ENCODE results near the gene PRPSAP1.
"Not testable (repeated sequence)": the region's sequence is repeated elsewhere in the genome, so short reads cannot be mapped to it uniquely, and the experiment has no call there.

Gene PRPSAP1

GRCh38 chr17:76309461-76309860 lies 44.3 kb downstream of the PRPSAP1 start:
- TF ChIP-seq SUZ12 (IDR thresholded peaks at IDR 0.05; ENCODE audit: extremely low read depth, insufficient read depth, insufficient read length) = no peak
- TF ChIP-seq ZNF274 (IDR thresholded peaks at IDR 0.05; ENCODE audit: low read depth, low read length) = no peak
- no peak for TF ChIP-seq YY1 (IDR thresholded peaks at IDR 0.05; ENCODE audit: insufficient read depth, insufficient read length)
- no peak for DNase-seq (ENCODE audit: low read depth, low spot score)
- no peak overlapping the region for H3K4me3 ChIP-seq (ENCODE audit: insufficient read length, low read depth)
- H3K9me3 ChIP-seq (ENCODE audit: insufficient read depth, low read length) = no peaks in the 10 kb centered on the region
- no peak overlapping the region for H3K9ac ChIP-seq (ENCODE audit: insufficient read length, low read depth)
- H3K36me3 ChIP-seq (ENCODE audit: insufficient read depth, insufficient read length, low read length) = peaks cover 47% of the 10 kb centered on the region
- H3K27me3 ChIP-seq (ENCODE audit: insufficient read depth, insufficient read length) = no peaks in the 10 kb centered on the region
- no peaks in the 10 kb centered on the region for H3K4me1 ChIP-seq (ENCODE audit: insufficient read depth, insufficient read length)

- H3K4me1 ChIP-seq (ENCODE audit: insufficient read depth, insufficient read length) = no peaks in the 10 kb centered on the region
- H3K9me3 ChIP-seq (ENCODE audit: insufficient read depth, low read length) = no peaks in the 10 kb centered on the region
- no peak for DNase-seq (ENCODE audit: low read depth, low spot score)
- H3K27me3 ChIP-seq (ENCODE audit: insufficient read depth, insufficient read length) = no peaks in the 10 kb centered on the region
- no peak within 1 kb of the TSS for H3K4me3 ChIP-seq (ENCODE audit: insufficient read length, low read depth)
- TF ChIP-seq SUZ12 (IDR thresholded peaks at IDR 0.05; ENCODE audit: extremely low read depth, insufficient read depth, insufficient read length) (no peak), ZNF274 (IDR thresholded peaks at IDR 0.05; ENCODE audit: low read depth, low read length) (no peak), YY1 (IDR thresholded peaks at IDR 0.05; ENCODE audit: insufficient read depth, insufficient read length) (no peak)
- peaks cover 37% of the 10 kb centered on the region for H3K36me3 ChIP-seq (ENCODE audit: insufficient read depth, insufficient read length, low read length)
- H3K9ac ChIP-seq (ENCODE audit: insufficient read length, low read depth) = no peak within 1 kb of the TSS
Measured at GRCh38 chr17:76307966-76308338, 45.8 kb downstream of the PRPSAP1 start, which contains the start of gene QRICH2. QRICH2 (minus strand) TSS chr17:76308276; CDS start chr17:76307998, 278 bp downstream.

DNA sequence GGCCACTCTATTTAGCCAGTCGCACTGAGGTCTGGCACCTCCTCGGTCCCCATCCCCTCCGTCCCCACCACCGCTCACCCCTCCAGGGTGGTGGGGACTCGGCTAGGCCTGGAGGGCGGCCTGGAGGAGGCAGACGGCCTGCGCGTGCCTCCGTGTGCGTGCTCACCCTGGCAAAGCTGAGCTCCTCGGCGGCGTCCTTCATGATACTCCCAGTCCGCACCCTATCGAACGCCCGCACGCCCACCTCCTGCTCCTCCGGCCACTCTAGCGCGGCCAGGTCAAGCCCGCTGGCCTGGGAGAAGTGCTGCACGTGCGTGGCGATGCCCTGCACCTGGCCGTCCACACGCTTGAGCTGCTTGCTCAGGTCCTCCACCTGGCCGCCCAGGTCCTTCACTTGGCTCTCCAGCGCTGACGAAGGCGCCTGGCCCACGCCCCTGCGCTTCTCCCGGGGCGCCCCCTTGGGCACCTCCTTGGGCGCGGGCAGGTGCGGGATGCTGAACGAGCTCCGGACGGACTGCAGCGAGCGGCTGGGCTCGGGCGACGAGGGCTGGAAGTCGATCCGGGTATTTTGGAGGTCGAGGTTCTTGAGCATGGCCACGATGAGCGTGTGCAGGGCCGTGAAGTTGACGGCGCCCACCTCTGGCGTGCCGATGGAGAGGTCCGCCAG lies 46.3 kb downstream of the PRPSAP1 start:
- Histone ChIP-seq H3K4me3 (ENCODE audit: insufficient read length, low read depth) (no peak overlapping the region), H3K9ac (ENCODE audit: insufficient read length, low read depth) (no peak overlapping the region), H3K36me3 (ENCODE audit: insufficient read depth, insufficient read length, low read length) (peaks cover 32% of the 10 kb centered on the region), H3K27me3 (ENCODE audit: insufficient read depth, insufficient read length) (no peaks in the 10 kb centered on the region), H3K9me3 (ENCODE audit: insufficient read depth, low read length) (no peaks in the 10 kb centered on the region), H3K4me1 (ENCODE audit: insufficient read depth, insufficient read length) (no peaks in the 10 kb centered on the region)
- TF ChIP-seq SUZ12 (IDR thresholded peaks at IDR 0.05; ENCODE audit: extremely low read depth, insufficient read depth, insufficient read length) (no peak), YY1 (IDR thresholded peaks at IDR 0.05; ENCODE audit: insufficient read depth, insufficient read length) (no peak), ZNF274 (IDR thresholded peaks at IDR 0.05; ENCODE audit: low read depth, low read length) (no peak)
- no peak for DNase-seq (ENCODE audit: low read depth, low spot score)

GRCh38 chr17:76305135-76305454 lies 48.6 kb downstream of the PRPSAP1 start:
- peaks cover 17% of the 10 kb centered on the region for H3K36me3 ChIP-seq (ENCODE audit: insufficient read depth, insufficient read length, low read length)
- not testable (repeated sequence) for H3K9me3 ChIP-seq (ENCODE audit: insufficient read depth, low read length); H3K4me1 ChIP-seq (ENCODE audit: insufficient read depth, insufficient read length); H3K27me3 ChIP-seq (ENCODE audit: insufficient read depth, insufficient read length); H3K4me3 ChIP-seq (ENCODE audit: insufficient read length, low read depth); H3K9ac ChIP-seq (ENCODE audit: insufficient read length, low read depth); DNase-seq (ENCODE audit: low read depth, low spot score)

GRCh38 chr17:76304226-76305134 lies 49.2 kb downstream of the PRPSAP1 start:
- no peak overlapping the region for H3K9ac ChIP-seq (ENCODE audit: insufficient read length, low read depth)
- H3K4me3 ChIP-seq (ENCODE audit: insufficient read length, low read depth) = no peak overlapping the region
- no peaks in the 10 kb centered on the region for H3K27me3 ChIP-seq (ENCODE audit: insufficient read depth, insufficient read length)
- no peak for TF ChIP-seq YY1 (IDR thresholded peaks at IDR 0.05; ENCODE audit: insufficient read depth, insufficient read length)
- TF ChIP-seq SUZ12 (IDR thresholded peaks at IDR 0.05; ENCODE audit: extremely low read depth, insufficient read depth, insufficient read length) = no peak
- no peak for TF ChIP-seq ZNF274 (IDR thresholded peaks at IDR 0.05; ENCODE audit: low read depth, low read length)
- H3K4me1 ChIP-seq (ENCODE audit: insufficient read depth, insufficient read length) = no peaks in the 10 kb centered on the region
- H3K36me3 ChIP-seq (ENCODE audit: insufficient read depth, insufficient read length, low read length) = peaks cover 17% of the 10 kb centered on the region
- H3K9me3 ChIP-seq (ENCODE audit: insufficient read depth, low read length) = no peaks in the 10 kb centered on the region
- DNase-seq (ENCODE audit: low read depth, low spot score) = no peak

GRCh38 chr17:76297436-76297835 lies 56.3 kb downstream of the PRPSAP1 start:
- Histone ChIP-seq H3K36me3 (ENCODE audit: insufficient read depth, insufficient read length, low read length) (peaks cover 13% of the 10 kb centered on the region), H3K9ac (ENCODE audit: insufficient read length, low read depth) (no peak overlapping the region)
- no peak for TF ChIP-seq YY1 (IDR thresholded peaks at IDR 0.05; ENCODE audit: insufficient read depth, insufficient read length)
- TF ChIP-seq SUZ12 (IDR thresholded peaks at IDR 0.05; ENCODE audit: extremely low read depth, insufficient read depth, insufficient read length) = no peak
- no peak for TF ChIP-seq ZNF274 (IDR thresholded peaks at IDR 0.05; ENCODE audit: low read depth, low read length)

DNA sequence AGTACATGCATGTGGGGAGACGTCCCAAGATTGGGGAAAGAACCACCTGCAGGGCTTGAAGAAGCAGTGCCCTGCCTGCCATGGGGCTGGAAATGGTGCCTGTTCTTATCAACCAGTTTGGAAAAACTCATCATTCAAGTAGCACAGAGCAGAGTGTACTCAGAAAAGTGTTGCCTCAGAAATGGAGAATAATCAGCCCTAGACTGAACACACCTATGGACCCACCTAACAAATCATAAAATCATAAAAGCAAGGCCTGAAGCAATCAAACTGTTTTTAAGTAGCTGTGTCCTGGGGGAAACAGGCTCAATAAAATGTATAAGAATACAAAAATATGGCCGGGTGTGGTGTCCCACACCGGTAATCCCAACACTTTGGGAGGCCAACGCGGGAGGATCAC lies 56.8 kb downstream of the PRPSAP1 start:
- Histone ChIP-seq H3K36me3 (ENCODE audit: insufficient read depth, insufficient read length, low read length) (peaks cover 18% of the 10 kb centered on the region), H3K4me1 (ENCODE audit: insufficient read depth, insufficient read length) (no peaks in the 10 kb centered on the region), H3K27me3 (ENCODE audit: insufficient read depth, insufficient read length) (no peaks in the 10 kb centered on the region), H3K4me3 (ENCODE audit: insufficient read length, low read depth) (no peak overlapping the region), H3K9ac (ENCODE audit: insufficient read length, low read depth) (no peak overlapping the region), H3K9me3 (ENCODE audit: insufficient read depth, low read length) (no peaks in the 10 kb centered on the region)
- TF ChIP-seq SUZ12 (IDR thresholded peaks at IDR 0.05; ENCODE audit: extremely low read depth, insufficient read depth, insufficient read length) (no peak), YY1 (IDR thresholded peaks at IDR 0.05; ENCODE audit: insufficient read depth, insufficient read length) (no peak)
- no peak for DNase-seq (ENCODE audit: low read depth, low spot score)

More at GRCh38 chr17:76297436-76297835, 56.3 kb downstream of the PRPSAP1 start:
- no peaks in the 10 kb centered on the region for H3K4me1 ChIP-seq (ENCODE audit: insufficient read depth, insufficient read length)
- H3K9me3 ChIP-seq (ENCODE audit: insufficient read depth, low read length) = no peaks in the 10 kb centered on the region
- H3K27me3 ChIP-seq (ENCODE audit: insufficient read depth, insufficient read length) = no peaks in the 10 kb centered on the region
- H3K4me3 ChIP-seq (ENCODE audit: insufficient read length, low read depth) = no peak overlapping the region
- DNase-seq (ENCODE audit: low read depth, low spot score) = no peak

Measured in NT2/D1 (cell line).